ENCODE data around the gene PLEKHA1.

Gene PLEKHA1

GRCh38 chr10:122468307-122468925 is 93.9 kb downstream of the PLEKHA1 start:
- no peak for TF ChIP-seq SIN3A (IDR thresholded peaks at IDR 0.05; ENCODE audit: borderline replicate concordance, insufficient read depth, low read length)
- no peak for TF ChIP-seq POLR2AphosphoS5 (IDR thresholded peaks at IDR 0.05; ENCODE audit: low read depth, low read length)
- TF ChIP-seq TAF1 (IDR thresholded peaks at IDR 0.05; ENCODE audit: borderline replicate concordance, insufficient read depth, low read length): no peak
- no peak for TF ChIP-seq REST (IDR thresholded peaks at IDR 0.05; ENCODE audit: insufficient read depth in 1 of 2, low read depth in 2 of 2, low read length in 2 of 2)
- TF ChIP-seq FOXP2 (optimal IDR thresholded peaks at IDR 0.05; ENCODE audit: borderline replicate concordance, extremely low read depth, extremely low read length, insufficient read depth): no peak

- no peak for TF ChIP-seq REST (IDR thresholded peaks at IDR 0.05; ENCODE audit: insufficient read depth in 1 of 2, low read depth in 2 of 2, low read length in 2 of 2)
- TF ChIP-seq TAF1 (IDR thresholded peaks at IDR 0.05; ENCODE audit: borderline replicate concordance, insufficient read depth, low read length): no peak
- TF ChIP-seq POLR2AphosphoS5 (IDR thresholded peaks at IDR 0.05; ENCODE audit: low read depth, low read length): no peak
- TF ChIP-seq FOXP2 (optimal IDR thresholded peaks at IDR 0.05; ENCODE audit: borderline replicate concordance, extremely low read depth, extremely low read length, insufficient read depth): no peak
- TF ChIP-seq SIN3A (IDR thresholded peaks at IDR 0.05; ENCODE audit: borderline replicate concordance, insufficient read depth, low read length): no peak; the same call in 1 of the 2 replicates
Observed at GRCh38 chr10:122468926-122469781, 94.6 kb downstream of the PLEKHA1 start.

GRCh38 chr10:122469848-122470247 is 95.3 kb downstream of the PLEKHA1 start:
- no peak for TF ChIP-seq POLR2AphosphoS5 (IDR thresholded peaks at IDR 0.05; ENCODE audit: low read depth, low read length)
- no peak for TF ChIP-seq FOXP2 (optimal IDR thresholded peaks at IDR 0.05; ENCODE audit: borderline replicate concordance, extremely low read depth, extremely low read length, insufficient read depth)
- TF ChIP-seq REST (IDR thresholded peaks at IDR 0.05; ENCODE audit: insufficient read depth in 1 of 2, low read depth in 2 of 2, low read length in 2 of 2): no peak
- TF ChIP-seq SIN3A (IDR thresholded peaks at IDR 0.05; ENCODE audit: borderline replicate concordance, insufficient read depth, low read length): no peak
- no peak for TF ChIP-seq TAF1 (IDR thresholded peaks at IDR 0.05; ENCODE audit: borderline replicate concordance, insufficient read depth, low read length)

- no peak for TF ChIP-seq TAF1 (IDR thresholded peaks at IDR 0.05; ENCODE audit: borderline replicate concordance, insufficient read depth, low read length)
- no peak for TF ChIP-seq POLR2AphosphoS5 (IDR thresholded peaks at IDR 0.05; ENCODE audit: low read depth, low read length)
- TF ChIP-seq FOXP2 (optimal IDR thresholded peaks at IDR 0.05; ENCODE audit: borderline replicate concordance, extremely low read depth, extremely low read length, insufficient read depth): no peak
- TF ChIP-seq REST (IDR thresholded peaks at IDR 0.05; ENCODE audit: insufficient read depth in 1 of 2, low read depth in 2 of 2, low read length in 2 of 2): no peak
- no peak for TF ChIP-seq SIN3A (IDR thresholded peaks at IDR 0.05; ENCODE audit: borderline replicate concordance, insufficient read depth, low read length)
Observed at GRCh38 chr10:122471531-122472177, 97.1 kb downstream of the PLEKHA1 start.

All from PFSK-1 (cell line).